Measurements from ENCODE around the gene PSMD11.

PSMD11 gene

DNA sequence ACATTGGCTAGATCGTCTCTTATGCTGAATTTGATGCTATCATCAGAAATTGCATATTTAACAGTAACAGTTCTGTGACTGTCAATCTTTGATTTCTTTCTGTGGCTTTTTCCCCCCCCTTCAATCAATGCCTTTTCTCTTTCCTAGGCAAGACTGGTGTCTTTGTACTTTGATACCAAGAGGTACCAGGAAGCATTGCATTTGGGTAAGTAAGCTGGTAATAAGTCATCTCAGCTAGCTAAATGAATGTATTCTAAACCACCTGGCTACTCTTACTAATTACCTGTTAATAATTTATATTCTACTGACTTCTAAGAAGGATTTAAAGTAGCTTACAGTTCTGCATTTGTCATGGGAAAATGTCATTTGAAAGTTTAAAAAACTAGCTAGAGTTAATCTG, 20.1 kb downstream of the PSMD11 start:
- DNase-seq (ENCODE audit: low spot score): no peak

DNA sequence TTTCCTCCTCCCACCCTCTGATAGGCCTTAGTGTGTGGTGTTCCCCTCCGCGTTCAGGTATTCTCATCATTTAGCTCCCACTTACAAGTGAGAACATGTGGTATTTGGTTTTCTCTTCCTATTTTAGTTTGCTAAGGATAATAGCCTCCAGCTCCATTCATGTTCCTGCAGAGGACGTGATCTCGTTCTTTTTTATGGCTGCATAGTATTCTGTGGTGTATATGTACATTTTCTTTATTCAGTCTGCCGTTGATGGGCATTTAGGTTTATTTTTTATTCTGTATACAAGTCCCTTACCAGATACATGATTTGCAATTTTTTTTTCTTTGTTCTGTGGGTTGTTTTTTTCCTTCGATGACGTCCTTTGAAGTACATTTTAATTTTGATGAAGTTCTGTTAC, 23.6 kb downstream of the PSMD11 start:
- no peak for DNase-seq (ENCODE audit: low spot score)

DNA sequence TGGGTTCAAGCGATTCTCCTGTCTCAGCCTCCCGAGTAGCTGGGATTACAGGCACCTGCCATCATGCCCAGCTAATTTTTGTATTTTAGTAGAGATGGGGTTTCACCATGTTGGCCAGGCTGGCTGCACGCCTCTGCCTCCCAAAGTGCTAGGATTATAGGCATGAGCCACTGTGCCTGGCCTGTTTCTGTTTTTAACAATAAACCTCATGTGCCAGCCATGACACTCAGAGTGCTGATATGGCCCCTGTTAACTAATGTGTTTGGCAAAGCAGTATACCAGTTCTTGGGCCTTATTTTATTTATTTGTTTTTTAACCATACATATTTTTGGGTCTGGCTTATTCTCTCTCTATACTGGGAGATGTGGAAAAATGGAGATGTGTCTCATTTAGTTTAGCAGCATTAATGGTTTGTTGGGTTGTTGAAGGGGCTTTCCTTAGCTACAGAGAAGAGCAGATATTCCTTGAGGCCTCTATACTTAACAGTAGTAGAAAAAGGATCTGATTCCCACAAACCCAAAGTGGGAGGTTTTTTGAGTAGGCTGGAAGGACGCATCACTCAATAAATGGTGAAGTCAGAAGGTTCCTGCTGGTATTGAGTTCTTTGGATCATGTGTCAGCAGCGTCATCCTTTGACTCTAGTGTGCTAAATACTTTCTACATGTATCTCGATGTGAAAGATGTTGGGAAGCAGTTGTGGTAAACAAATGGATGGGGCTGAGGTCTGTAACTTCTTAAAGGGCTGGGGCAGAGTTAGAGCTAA, 26.3 kb downstream of the PSMD11 start:
- no peak for DNase-seq (ENCODE audit: low spot score)

GRCh38 chr17:32471652-32472051, 27.3 kb downstream of the PSMD11 start:
- DNase-seq (ENCODE audit: low spot score): no peak

- DNase-seq (ENCODE audit: low spot score): no peak
Observed at GRCh38 chr17:32475258-32475657, 30.9 kb downstream of the PSMD11 start.

DNA sequence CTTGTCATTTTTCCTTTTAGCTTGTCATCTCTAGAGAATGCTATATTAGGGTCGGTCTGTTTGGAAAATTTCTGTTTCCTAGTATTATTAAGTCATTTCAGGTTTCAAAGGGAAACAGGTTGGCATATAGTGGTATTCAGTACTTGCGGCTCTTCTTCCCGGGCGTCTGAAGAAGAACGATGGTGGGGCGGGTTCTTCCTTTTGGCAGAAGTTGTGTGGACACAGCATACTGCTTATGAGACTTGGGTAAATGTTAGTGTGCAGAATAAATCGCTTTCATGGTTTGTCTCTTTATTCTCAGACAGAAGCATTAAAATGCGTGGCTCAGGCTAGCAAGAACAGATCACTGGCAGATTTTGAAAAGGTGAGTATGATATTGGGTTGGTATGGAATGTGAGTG, 32.9 kb downstream of the PSMD11 start:
- DNase-seq (ENCODE audit: low spot score): no peak

DNA sequence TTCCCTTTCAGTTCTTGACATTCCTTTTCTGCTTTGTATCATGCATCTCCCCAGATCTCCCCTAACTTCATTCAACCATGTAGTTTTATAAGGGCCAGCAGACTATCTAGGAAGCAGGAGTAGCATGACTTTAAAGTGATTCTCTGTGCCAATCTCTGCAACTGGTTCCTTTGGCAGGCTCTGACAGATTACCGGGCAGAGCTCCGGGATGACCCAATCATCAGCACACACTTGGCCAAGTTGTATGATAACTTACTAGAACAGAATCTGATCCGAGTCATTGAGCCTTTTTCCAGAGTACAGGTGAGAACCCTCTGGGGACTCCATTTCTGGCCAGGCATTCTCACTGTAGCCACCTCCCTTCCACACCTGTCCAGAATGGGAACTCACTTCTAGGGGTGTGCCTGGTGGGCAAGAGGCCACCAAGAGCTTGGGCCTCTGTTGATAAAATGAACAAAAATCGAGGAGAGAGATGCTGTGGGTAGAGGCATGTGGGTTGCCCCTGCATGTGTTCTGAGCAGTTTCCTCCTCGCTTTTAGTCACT, 34.8 kb downstream of the PSMD11 start:
- DNase-seq (ENCODE audit: low spot score): no peak

- no peak for DNase-seq (ENCODE audit: low spot score)
Observed at GRCh38 chr17:32481193-32481592, 36.9 kb downstream of the PSMD11 start.

- DNase-seq (ENCODE audit: low spot score): no peak
Observed at GRCh38 chr17:32482568-32483320, 38.4 kb downstream of the PSMD11 start.

DNA sequence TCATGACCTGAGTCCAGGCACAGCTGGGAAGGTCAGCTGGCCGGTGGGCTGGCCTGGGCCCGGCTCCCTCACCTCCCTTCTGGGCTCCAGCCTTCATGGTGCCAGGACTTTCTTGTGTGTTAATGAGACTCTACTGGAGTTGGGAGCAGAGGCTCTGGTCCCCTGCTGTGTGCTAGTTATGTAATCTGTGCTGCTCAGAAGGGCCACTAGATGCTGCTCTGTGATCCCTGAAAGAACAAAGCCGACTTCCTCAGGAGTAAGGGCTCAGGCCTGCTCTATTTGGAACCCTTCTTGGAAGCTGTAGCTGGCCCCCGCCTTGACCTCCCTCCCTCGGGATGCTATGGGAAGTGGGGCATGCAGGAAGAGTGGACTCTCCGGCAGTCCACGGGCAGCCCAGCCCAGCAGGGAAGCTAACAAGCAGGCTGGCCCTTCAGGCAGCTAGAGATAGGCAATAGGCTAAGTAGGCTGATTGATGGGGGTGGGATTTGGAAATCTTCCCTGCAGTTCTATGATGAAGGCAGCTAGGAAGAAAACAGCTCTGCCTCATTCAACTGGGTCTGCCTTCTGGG, 39.2 kb downstream of the PSMD11 start:
- peak; percentile 65 for DNase-seq (ENCODE audit: low spot score)

DNA sequence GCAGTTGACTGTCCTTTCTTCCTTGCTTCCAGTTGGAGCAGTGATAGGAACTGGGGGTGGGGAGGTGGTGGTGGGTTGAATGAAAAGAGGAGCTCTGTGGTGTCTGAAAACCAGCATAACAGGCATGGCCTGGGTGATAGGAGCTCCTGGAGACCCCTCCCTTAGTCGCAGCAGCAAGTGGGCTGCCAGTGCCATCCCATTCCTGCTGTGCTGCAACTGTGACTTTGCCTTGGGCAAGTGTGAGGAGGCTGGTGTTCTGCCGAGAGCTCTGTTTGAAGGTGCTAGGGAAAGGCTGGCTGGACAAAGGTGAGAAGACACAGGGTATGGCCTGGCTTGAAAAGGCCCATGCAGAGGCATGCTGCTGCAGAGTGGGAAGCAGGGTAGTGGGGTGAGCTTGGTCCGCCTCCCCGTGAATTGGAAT, 39.7 kb downstream of the PSMD11 start:
- no peak for DNase-seq (ENCODE audit: low spot score)

DNA sequence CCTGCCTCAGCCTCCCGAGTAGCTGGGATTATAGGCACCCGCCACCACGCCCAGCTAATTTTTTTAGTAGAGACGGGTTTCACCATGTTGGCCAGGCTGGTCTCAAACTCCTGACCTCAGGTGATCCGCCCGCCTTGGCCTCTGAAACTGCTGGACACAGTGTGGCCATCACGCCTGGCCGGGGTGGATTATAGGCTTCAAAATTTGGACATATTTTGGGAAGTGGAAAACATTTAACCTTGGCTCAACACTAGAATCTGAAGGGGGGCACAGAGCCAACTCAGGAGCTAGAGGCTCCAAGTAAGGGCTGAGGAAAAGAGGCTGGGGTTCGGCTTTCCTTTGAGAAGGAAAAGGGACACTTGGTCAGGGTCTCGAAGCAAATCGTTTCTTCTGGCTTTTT, 40.3 kb downstream of the PSMD11 start:
- no peak for DNase-seq (ENCODE audit: low spot score)

- DNase-seq (ENCODE audit: low spot score): no peak
Observed at GRCh38 chr17:32485261-32486110, 41.2 kb downstream of the PSMD11 start.

GRCh38 chr17:32486111-32486700, 41.9 kb downstream of the PSMD11 start:
- DNase-seq (ENCODE audit: low spot score): peak; percentile 80

GRCh38 chr17:32486701-32487472, 42.6 kb downstream of the PSMD11 start, which contains the start of gene CDK5R1:
Gene CDK5R1, plus strand, starts transcription at chr17:32486993. Its CDS starts 628 bp downstream, at chr17:32487621.
- peak; percentile 74 for DNase-seq (ENCODE audit: low spot score)

GRCh38 chr17:32487473-32488176, 43.3 kb downstream of the PSMD11 start:
- peak; percentile 38 for DNase-seq (ENCODE audit: low spot score)

- DNase-seq (ENCODE audit: low spot score): no peak
Observed at GRCh38 chr17:32488177-32488542, 43.9 kb downstream of the PSMD11 start.

DNA sequence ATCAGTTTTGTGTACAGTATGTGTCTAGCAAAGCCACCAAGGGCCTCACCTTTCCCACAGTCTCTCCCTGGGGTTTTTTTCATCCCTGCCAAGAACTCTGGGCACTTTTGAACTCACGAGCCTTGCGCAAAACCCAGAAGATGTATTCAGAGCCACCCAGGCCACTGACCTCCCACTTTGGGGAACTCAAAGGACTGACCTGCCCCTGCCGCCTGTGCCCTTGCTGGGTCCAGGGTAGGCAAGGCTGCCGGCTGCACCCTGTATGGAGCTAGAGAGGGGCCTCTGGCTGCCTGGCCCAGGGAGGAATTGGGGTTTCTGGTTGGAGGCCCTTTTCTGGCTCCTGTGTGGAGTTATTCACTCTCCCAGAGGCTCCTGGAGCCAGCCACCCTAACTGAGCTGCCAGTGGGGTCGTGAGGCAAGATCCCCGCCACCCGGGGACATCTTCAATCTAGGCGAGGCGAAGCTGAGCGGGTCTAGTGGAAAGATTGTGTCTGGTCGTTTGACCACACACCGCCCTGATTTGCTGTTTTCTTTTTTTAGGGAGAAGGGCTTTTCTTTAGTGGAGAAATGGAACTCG, 44.4 kb downstream of the PSMD11 start:
- no peak for DNase-seq (ENCODE audit: low spot score)

GRCh38 chr17:32489320-32490100, 45.2 kb downstream of the PSMD11 start:
- DNase-seq (ENCODE audit: low spot score): no peak
